ENCODE results near the gene PTPRG.

DNA sequence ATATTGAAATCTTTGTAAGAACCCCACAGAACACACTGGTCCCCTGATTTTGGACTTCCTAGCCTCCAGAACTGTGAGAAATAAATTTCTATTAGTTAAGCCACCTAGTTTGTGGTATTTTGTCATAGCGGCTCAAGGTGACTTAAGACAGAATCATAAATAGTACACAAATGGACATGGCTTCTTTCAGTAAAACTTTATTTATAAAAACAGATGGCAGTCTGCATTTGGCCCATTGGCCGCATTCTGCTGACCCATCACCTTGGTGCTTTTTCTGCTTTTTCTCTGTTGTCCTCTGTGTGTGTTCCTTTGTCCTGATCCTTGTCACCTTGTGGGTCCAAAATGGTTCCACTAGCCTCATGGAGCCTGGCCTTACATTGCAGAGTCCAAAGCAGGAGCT is 363.6 kb downstream of the PTPRG start:
- TF ChIP-seq, protein P1, sequence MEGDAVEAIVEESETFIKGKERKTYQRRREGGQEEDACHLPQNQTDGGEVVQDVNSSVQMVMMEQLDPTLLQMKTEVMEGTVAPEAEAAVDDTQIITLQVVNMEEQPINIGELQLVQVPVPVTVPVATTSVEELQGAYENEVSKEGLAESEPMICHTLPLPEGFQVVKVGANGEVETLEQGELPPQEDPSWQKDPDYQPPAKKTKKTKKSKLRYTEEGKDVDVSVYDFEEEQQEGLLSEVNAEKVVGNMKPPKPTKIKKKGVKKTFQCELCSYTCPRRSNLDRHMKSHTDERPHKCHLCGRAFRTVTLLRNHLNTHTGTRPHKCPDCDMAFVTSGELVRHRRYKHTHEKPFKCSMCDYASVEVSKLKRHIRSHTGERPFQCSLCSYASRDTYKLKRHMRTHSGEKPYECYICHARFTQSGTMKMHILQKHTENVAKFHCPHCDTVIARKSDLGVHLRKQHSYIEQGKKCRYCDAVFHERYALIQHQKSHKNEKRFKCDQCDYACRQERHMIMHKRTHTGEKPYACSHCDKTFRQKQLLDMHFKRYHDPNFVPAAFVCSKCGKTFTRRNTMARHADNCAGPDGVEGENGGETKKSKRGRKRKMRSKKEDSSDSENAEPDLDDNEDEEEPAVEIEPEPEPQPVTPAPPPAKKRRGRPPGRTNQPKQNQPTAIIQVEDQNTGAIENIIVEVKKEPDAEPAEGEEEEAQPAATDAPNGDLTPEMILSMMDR (IDR thresholded peaks at IDR 0.05): no peak
- no peak for TF ChIP-seq POLR2A (IDR thresholded peaks at IDR 0.05)

All from right lobe of liver (tissue), 4 donors.